ENCODE data around the gene FAM131B.

Gene FAM131B

GRCh38 chr7:143363016-143363937 lies 764 bp upstream of the FAM131B start:
- DNase-seq (ENCODE audit: extremely low read depth, low read depth), result no peak
- H3K4me3 ChIP-seq (replicated peaks; ENCODE audit: low read depth, low read length), result peak overlapping the region; percentile 15; the same call in 1 of the 2 replicates
- no peak for TF ChIP-seq CTCF (IDR thresholded peaks at IDR 0.05; ENCODE audit: low read depth, low read length, missing control alignments)

- no peak for TF ChIP-seq CTCF (IDR thresholded peaks at IDR 0.05; ENCODE audit: low read depth, low read length, missing control alignments)
- H3K4me3 ChIP-seq (replicated peaks; ENCODE audit: low read depth, low read length), result peak overlapping the region; percentile 44
- no peak for DNase-seq (ENCODE audit: extremely low read depth, low read depth)
Measured at GRCh38 chr7:143361552-143362130, 872 bp downstream of the FAM131B start.

GRCh38 chr7:143360788-143361551 lies 1.5 kb downstream of the FAM131B start:
- no peak overlapping the region for H3K4me3 ChIP-seq (replicated peaks; ENCODE audit: low read depth, low read length)
- TF ChIP-seq CTCF (IDR thresholded peaks at IDR 0.05; ENCODE audit: low read depth, low read length, missing control alignments), result no peak
- DNase-seq (ENCODE audit: extremely low read depth, low read depth), result no peak

GRCh38 chr7:143359771-143360353 lies 2.7 kb downstream of the FAM131B start:
- DNase-seq (ENCODE audit: extremely low read depth, low read depth), result no peak
- H3K4me3 ChIP-seq (replicated peaks; ENCODE audit: low read depth, low read length), result no peak overlapping the region
- no peak for TF ChIP-seq CTCF (IDR thresholded peaks at IDR 0.05; ENCODE audit: low read depth, low read length, missing control alignments)

DNA sequence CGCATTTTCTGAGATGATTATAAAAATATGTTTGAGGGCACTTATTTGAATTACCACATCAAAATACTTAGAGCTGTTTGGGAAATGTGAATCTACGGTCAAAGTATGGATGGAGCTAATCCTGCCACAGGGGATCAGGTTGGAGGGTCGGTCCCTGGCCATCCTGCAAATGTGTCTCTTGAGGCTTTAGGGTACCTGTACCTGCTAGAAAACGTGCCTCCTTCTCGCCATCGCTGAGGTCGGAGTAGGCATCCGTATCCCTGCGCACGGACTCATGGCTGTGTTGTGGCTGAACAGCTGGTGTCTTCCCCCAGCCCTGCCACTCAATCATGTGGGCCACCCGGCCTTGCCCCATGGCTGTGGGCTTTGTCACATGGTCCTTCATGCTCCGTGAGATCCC lies 3.9 kb downstream of the FAM131B start:
- H3K4me3 ChIP-seq (replicated peaks; ENCODE audit: low read depth, low read length), result no peak overlapping the region
- DNase-seq (ENCODE audit: extremely low read depth, low read depth), result no peak
- no peak for TF ChIP-seq CTCF (IDR thresholded peaks at IDR 0.05; ENCODE audit: low read depth, low read length, missing control alignments)

DNA sequence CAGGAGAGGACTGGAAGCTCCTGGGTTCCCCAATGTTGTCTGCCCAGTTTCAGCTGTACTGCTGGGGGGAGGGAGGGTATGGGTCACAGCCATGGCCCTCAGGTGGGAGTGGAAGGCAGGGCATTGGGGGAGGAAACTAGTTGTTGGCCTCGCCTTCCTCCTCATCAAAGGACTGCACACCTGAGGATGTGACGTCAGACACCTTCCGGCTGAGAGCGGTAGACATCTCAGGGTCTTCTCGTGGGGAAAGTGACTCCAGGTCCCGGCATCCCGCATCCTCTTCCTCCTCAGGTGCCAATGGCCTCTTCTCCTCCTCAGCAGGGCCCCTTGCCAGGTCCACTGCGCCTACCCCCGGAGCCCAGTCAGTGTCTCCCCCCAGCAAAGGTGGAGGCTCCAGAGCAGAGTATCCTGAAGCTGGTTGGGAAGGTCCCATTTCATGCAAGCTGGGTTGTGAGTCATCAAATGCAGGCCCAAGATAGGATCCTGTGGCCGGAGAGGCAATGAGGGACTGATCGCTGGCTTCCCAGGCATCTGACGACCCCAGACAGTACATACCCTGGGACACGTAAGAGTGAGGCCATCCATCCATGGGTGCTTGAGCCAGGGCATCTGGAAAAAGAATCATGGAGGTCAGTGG lies 6.0 kb downstream of the FAM131B start:
- DNase-seq (ENCODE audit: extremely low read depth, low read depth), result no peak
- TF ChIP-seq CTCF (IDR thresholded peaks at IDR 0.05; ENCODE audit: low read depth, low read length, missing control alignments), result no peak
- H3K4me3 ChIP-seq (replicated peaks; ENCODE audit: low read depth, low read length), result no peak overlapping the region

Data from HFF-Myc (cell line).